ENCODE results near the gene TUBA4A.

DNA sequence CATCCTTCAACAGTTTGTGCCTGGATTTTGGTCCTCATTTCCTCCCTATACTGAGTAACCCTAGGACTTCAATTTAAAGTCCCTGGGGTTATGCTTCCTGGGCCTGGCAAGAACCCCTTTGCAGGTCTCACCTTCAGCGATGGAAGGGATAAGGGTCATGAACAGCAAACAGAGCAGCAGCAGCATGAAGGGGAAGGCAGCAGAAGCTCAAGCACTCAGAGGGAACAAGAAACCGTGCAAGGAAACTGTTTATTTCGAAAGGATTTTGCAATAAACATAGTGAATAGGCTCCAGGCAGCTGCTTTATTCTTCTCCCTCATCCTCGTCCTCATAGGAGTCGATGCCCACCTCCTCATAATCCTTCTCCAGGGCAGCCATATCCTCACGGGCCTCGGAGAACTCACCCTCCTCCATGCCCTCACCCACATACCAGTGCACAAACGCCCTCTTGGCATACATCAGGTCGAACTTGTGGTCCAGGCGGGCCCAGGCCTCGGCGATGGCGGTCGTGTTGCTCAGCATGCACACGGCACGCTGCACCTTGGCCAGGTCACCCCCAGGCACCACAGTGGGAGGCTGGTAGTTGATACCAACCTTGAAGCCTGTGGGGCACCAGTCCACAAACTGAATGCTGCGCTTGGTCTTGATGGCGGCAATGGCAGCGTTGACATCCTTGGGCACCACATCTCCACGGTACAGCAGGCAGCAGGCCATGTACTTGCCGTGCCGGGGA lies 3.5 kb downstream of the TUBA4A start:
- TF ChIP-seq CTCF (IDR thresholded peaks at IDR 0.05) (no peak), MLX (CRISPR knock-in tag; IDR thresholded peaks at IDR 0.05) (no peak), ARID4B (CRISPR knock-in tag; IDR thresholded peaks at IDR 0.05; ENCODE audit: borderline replicate concordance) (no peak), USF2 (CRISPR knock-in tag; IDR thresholded peaks at IDR 0.05) (no peak), JUN (CRISPR knock-in tag; IDR thresholded peaks at IDR 0.05) (no peak), ZNF423 (CRISPR knock-in tag; IDR thresholded peaks at IDR 0.05) (no peak), JAZF1 (CRISPR knock-in tag; IDR thresholded peaks at IDR 0.05) (no peak), PREB (CRISPR knock-in tag; IDR thresholded peaks at IDR 0.05; ENCODE audit: borderline replicate concordance) (no peak), ZNF512 (CRISPR knock-in tag; IDR thresholded peaks at IDR 0.05; ENCODE audit: borderline replicate concordance) (no peak), CBFB (CRISPR knock-in tag; IDR thresholded peaks at IDR 0.05; ENCODE audit: low read depth) (no peak), ATF1 (CRISPR knock-in tag; IDR thresholded peaks at IDR 0.05) (no peak), MYBL2 (CRISPR knock-in tag; IDR thresholded peaks at IDR 0.05) (no peak)
- TF ChIP-seq, protein P1, sequence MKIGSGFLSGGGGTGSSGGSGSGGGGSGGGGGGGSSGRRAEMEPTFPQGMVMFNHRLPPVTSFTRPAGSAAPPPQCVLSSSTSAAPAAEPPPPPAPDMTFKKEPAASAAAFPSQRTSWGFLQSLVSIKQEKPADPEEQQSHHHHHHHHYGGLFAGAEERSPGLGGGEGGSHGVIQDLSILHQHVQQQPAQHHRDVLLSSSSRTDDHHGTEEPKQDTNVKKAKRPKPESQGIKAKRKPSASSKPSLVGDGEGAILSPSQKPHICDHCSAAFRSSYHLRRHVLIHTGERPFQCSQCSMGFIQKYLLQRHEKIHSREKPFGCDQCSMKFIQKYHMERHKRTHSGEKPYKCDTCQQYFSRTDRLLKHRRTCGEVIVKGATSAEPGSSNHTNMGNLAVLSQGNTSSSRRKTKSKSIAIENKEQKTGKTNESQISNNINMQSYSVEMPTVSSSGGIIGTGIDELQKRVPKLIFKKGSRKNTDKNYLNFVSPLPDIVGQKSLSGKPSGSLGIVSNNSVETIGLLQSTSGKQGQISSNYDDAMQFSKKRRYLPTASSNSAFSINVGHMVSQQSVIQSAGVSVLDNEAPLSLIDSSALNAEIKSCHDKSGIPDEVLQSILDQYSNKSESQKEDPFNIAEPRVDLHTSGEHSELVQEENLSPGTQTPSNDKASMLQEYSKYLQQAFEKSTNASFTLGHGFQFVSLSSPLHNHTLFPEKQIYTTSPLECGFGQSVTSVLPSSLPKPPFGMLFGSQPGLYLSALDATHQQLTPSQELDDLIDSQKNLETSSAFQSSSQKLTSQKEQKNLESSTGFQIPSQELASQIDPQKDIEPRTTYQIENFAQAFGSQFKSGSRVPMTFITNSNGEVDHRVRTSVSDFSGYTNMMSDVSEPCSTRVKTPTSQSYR (CRISPR knock-in tag; IDR thresholded peaks at IDR 0.05), result no peak

Data from WTC11 (cell line).